ENCODE data around the gene LRRC36.

The LRRC36 gene

DNA sequence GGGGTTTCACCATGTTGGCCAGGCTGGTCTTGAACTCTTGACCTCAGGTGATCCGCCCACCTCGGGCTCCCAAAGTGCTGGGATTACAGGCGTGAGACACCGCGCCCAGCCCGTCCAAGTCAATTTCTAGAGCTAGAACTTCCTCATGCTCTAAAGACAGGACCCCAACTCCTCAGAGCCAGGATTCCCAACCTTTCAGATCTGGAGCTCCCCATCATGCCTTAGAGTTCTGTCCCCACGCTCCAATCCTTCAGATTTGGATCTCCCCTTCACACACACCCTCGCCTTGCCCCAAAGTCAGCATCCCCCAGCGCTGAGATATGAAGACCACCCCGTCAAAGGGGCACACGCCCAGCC is 522 bp upstream of the LRRC36 start:
- TF ChIP-seq, protein P1, sequence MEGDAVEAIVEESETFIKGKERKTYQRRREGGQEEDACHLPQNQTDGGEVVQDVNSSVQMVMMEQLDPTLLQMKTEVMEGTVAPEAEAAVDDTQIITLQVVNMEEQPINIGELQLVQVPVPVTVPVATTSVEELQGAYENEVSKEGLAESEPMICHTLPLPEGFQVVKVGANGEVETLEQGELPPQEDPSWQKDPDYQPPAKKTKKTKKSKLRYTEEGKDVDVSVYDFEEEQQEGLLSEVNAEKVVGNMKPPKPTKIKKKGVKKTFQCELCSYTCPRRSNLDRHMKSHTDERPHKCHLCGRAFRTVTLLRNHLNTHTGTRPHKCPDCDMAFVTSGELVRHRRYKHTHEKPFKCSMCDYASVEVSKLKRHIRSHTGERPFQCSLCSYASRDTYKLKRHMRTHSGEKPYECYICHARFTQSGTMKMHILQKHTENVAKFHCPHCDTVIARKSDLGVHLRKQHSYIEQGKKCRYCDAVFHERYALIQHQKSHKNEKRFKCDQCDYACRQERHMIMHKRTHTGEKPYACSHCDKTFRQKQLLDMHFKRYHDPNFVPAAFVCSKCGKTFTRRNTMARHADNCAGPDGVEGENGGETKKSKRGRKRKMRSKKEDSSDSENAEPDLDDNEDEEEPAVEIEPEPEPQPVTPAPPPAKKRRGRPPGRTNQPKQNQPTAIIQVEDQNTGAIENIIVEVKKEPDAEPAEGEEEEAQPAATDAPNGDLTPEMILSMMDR (conservative IDR thresholded peaks at IDR 0.05; ENCODE audit: control insufficient read depth, insufficient read depth, low read depth, low read length): no peak
- no peak for DNase-seq (ENCODE audit: low read depth)
- peak overlapping the region; percentile 53 for H3K4me3 ChIP-seq (ENCODE audit: control insufficient read depth, low read depth, low read length)

DNA sequence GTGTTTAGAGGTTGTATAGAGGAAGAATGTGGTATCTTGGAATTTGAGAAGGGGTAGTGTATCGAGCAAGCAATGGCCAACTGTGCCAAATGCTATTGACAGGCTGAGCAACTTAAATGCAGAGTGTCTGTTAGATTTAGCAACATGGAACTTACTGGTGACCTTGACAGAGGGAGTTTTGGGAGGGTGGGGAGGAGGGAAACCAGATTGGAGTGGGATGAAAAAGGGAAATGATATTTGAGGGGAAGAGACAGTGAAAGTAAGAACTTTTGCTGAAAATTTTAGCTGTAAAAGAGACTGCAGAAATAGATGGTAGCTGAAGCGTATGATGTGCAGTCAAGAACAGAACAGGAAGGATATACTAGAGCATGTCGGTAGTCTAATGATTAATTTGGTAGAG is 1.1 kb downstream of the LRRC36 start:
- TF ChIP-seq, protein P1 (conservative IDR thresholded peaks at IDR 0.05; ENCODE audit: control insufficient read depth, insufficient read depth, low read depth, low read length): no peak
- no peak overlapping the region for H3K4me3 ChIP-seq (ENCODE audit: control insufficient read depth, low read depth, low read length)

DNA sequence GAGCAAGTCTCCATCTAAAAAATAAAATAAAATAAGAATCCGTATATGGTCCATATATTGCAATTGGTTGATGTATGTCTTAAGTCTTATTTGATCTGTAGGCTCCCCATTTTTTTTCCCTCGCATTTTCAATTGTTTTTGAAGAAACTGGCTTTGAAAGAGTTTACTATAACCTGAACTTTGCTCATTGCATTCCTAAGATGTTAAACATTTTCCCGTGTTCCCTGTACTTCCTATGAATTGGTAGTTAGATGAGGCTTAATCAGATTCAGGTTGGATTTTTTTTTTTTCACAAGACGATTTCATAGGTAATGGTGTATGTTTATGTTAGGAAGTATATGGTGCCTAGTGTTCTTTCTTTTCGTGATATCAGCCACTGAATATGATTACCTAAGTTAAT is 3.3 kb downstream of the LRRC36 start:
- TF ChIP-seq, protein P1 (conservative IDR thresholded peaks at IDR 0.05; ENCODE audit: control insufficient read depth, insufficient read depth, low read depth, low read length): no peak
- H3K4me3 ChIP-seq (ENCODE audit: control insufficient read depth, low read depth, low read length): no peak overlapping the region
- DNase-seq (ENCODE audit: low read depth): no peak

More for the DNA sequence above, 1.1 kb downstream of the LRRC36 start:
- DNase-seq (ENCODE audit: low read depth): no peak

DNA sequence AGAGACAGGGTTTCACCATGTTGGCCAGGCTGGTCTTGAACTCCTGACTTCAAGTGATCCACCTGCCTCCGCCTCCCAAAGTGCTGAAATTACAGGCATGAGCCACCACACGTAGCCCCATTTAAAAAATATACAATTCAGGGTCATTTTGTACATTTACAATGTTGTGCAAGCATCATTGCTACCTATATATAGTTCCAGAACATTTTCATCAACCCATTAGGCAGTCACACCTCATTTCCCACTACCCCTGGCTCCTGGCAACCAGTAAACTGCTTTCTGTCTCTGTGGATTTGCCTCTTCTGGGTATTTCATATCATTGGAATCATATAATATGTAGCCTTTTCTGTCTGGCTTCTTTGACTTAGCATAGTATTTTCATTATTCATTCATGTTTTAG is 6.7 kb downstream of the LRRC36 start:
- H3K4me3 ChIP-seq (ENCODE audit: control insufficient read depth, low read depth, low read length): no peak overlapping the region
- no peak for DNase-seq (ENCODE audit: low read depth)
- TF ChIP-seq, protein P1 (conservative IDR thresholded peaks at IDR 0.05; ENCODE audit: control insufficient read depth, insufficient read depth, low read depth, low read length): no peak

DNA sequence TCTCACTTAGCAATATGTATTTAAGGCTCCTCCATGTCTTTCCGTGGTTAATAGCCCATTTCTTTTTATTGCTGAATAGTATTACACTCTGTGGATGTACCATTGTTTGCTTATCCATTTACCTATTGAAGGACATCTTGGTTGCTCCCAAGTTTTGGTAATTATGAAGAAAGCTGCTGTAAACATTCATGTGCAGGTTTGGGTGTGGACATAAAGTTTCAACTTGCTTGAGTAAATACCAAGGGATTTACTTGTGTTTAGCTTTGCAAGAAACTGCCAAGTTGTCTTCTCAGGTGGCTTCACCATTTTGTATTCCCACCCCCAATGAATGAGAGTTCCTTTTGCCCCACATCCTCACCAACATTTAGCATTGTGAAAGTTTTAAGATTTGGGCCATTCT is 9.5 kb downstream of the LRRC36 start:
- TF ChIP-seq, protein P1 (conservative IDR thresholded peaks at IDR 0.05; ENCODE audit: control insufficient read depth, insufficient read depth, low read depth, low read length): no peak
- H3K4me3 ChIP-seq (ENCODE audit: control insufficient read depth, low read depth, low read length): no peak overlapping the region
- no peak for DNase-seq (ENCODE audit: low read depth)

DNA sequence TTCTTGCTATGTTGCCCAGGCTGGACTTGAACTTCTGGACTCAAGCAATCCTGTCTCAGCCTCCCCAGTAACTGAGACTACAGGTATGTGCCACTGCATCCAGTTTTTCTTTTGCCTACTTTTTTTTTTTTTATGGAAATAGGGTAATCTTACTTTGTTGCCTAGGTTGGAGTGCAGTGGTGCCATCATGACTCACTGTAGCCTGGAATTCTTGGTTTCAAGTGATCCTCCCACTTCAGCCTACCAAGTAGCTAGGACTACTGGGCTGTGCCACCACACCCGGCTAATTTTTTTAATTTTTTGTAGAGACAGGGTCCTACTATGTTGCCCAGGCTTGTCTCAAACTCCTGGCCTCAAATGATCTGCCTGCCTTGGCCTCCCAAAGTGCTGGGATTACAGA is 10.0 kb downstream of the LRRC36 start:
- peak; percentile 26 for DNase-seq (ENCODE audit: low read depth)
- TF ChIP-seq, protein P1 (conservative IDR thresholded peaks at IDR 0.05; ENCODE audit: control insufficient read depth, insufficient read depth, low read depth, low read length): no peak
- no peak overlapping the region for H3K4me3 ChIP-seq (ENCODE audit: control insufficient read depth, low read depth, low read length)

DNA sequence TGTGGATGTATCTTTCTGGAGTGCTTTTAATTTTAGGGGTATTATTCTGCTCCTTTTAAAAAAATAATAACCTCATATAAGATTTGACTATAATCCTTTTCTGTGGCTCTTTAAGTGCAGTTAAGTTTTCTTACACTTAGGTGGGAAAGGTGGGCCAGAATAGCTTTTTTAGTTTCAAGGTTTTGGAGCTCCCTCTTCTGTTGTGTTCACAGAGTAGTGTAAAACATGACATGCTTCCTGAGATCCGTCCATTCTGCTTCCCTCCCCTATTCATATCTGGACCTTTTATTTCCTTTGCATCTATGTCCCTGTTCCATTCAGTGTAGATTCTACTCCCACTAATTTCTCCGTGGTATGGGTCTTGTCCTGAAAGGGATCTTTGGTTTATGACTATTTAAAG is 12.8 kb downstream of the LRRC36 start:
- DNase-seq (ENCODE audit: low read depth): peak; percentile 60
- TF ChIP-seq, protein P1 (conservative IDR thresholded peaks at IDR 0.05; ENCODE audit: control insufficient read depth, insufficient read depth, low read depth, low read length): peak; percentile 44
- H3K4me3 ChIP-seq (ENCODE audit: control insufficient read depth, low read depth, low read length): no peak overlapping the region
